Stomach (tissue), 9 donors: Measurements from ENCODE around the gene BIRC6. TPM values are rescaled to one million over a fixed set of nuclear protein-coding genes. Genes with fewer than 3 reads are reported as not detected.

Experiments
- DNase-seq, 2 donors: peaks; one replicate each; pipeline versions ENCODE4 v3.0.0 to v3.0.0-alpha.2; 2013 to 2019
- H3K27ac ChIP-seq, 5 donors: fragments of 200-600 bp in 4 of 5; sonication (generic) in 4 of 5; one replicate each; pipeline ENCODE4 v1.5.1; 2013 to 2019; ENCODE audit warnings: mild to moderate bottlenecking in 1 of 5, moderate library complexity in 1 of 5
- H3K27me3 ChIP-seq, 3 donors: fragments of 200-600 bp; sonication (generic); one replicate each; pipeline ENCODE4 v1.5.1; 2017 to 2019; ENCODE audit warnings: mixed run types in 1 of 3
- H3K36me3 ChIP-seq, 4 donors: fragments of 200-600 bp; sonication (generic); 1 replicate in 3 of 4; 2 replicates in 1 of 4; pipeline ENCODE4 v1.5.1; 2016 to 2019
- H3K4me1 ChIP-seq, 4 donors: fragments of 200-600 bp; sonication (generic); one replicate each; pipeline ENCODE4 v1.5.1; 2016 to 2019
- H3K4me3 ChIP-seq, 4 donors: fragments of 200-600 bp; sonication (generic) in 3 of 4; one replicate each; pipeline ENCODE4 v1.5.1; 2016 to 2019; ENCODE audit warnings: mild to moderate bottlenecking in 1 of 4
- H3K9me3 ChIP-seq, 4 donors: fragments of 200-600 bp; sonication (generic); one replicate each; pipeline ENCODE4 v1.5.1; 2016 to 2019
- CTCF ChIP-seq, 7 experiments: fragments of 450-650 bp in 4 of 7; fragments of 200-600 bp in 3 of 7; sonication (generic) in 3 of 7; IDR thresholded peaks; one replicate each; pipeline ENCODE4 v1.5.1; 2016 to 2019; ENCODE audit warnings: antibody characterized with exemption in 7 of 7, control low read depth in 2 of 7, mild to moderate bottlenecking in 1 of 7
- EP300 ChIP-seq: sonication (generic); formaldehyde crosslinking; IDR thresholded peaks from one replicate; pipeline ENCODE4 v1.6.1; 2017; ENCODE audit warnings: antibody characterized with exemption
- POLR2A ChIP-seq, 4 donors: fragments of 450-650 bp; IDR thresholded peaks; one replicate each; pipeline ENCODE4 v1.6.1; 2016; ENCODE audit warnings: antibody characterized with exemption in 4 of 4, control low read depth in 2 of 4, mild to moderate bottlenecking in 1 of 4, moderate library complexity in 1 of 4
- POLR2AphosphoS5 ChIP-seq, 3 donors: sonication (generic); formaldehyde crosslinking; IDR thresholded peaks; one replicate each; pipeline ENCODE4 v1.6.1; 2016; ENCODE audit warnings: antibody characterized with exemption in 3 of 3
- WGBS, 5 donors: extraction: QIAGEN DNeasy Blood & Tissue Kit in 3 of 5; methylation state at CpG; one replicate each; pipeline versions ENCODE4 v1.1.5 to v1.1.7; 2013 to 2018; 5-methylcytosine and 5-hydroxymethylcytosine counted together
- intact Hi-C: fragments of 100-400 bp; cut with DNase I; formaldehyde crosslinking; loops from one replicate; pipeline ENCODE4 v1.15.1; 2023; ENCODE audit warnings: low total_unique reads
- polyA plus RNA-seq, 3 donors: library from polyadenylated mRNA; stranded (reverse); fragments of 200-250 nt; gene quantifications; one replicate each; pipeline ENCODE4 v1.2.3, GENCODE V29; 2013
- total RNA-seq, 5 donors: library from RNA; depleted of rRNA; stranded (reverse); fragments of >200 nt; gene quantifications; one replicate each; pipeline versions ENCODE4 v1.1.0 to v1.2.3, GENCODE V29; 2014 to 2016
- donor health status: healthy with polysubstance abuse.
- donor health status: Bipolar disorder and iron deficiency.
- donor health status: healthy.

Gene BIRC6
- total and polyA plus RNA-seq, 8 donors = 7.7 to 361 (median 68.2) TPM

GRCh38 chr2:32504877-32505478 lies 148.2 kb downstream of the BIRC6 start:
- no peak overlapping the region for H3K27ac ChIP-seq
- H3K4me3 ChIP-seq = no peak overlapping the region
- intact Hi-C loops = no loop called here
- TF ChIP-seq POLR2AphosphoS5 (IDR thresholded peaks at IDR 0.05) = no peak
- TF ChIP-seq POLR2A (IDR thresholded peaks at IDR 0.05) = no peak
- no peak for TF ChIP-seq CTCF (IDR thresholded peaks at IDR 0.05)
- TF ChIP-seq EP300 = no peak
- no peak for DNase-seq
- H3K4me1 ChIP-seq = no peaks in the 10 kb centered on the region
- H3K36me3 ChIP-seq = peaks cover 37 to 100% (median 98%) of the 10 kb centered on the region in 4 donors
- H3K9me3 ChIP-seq = no peaks in the 10 kb centered on the region
- WGBS, 5 donors = 93 to 98% (median 96%) methylated on average over 3 of the region's 3 CpGs
- no peaks in the 10 kb centered on the region for H3K27me3 ChIP-seq

GRCh38 chr2:32506446-32506845 lies 149.6 kb downstream of the BIRC6 start:
- no peak overlapping the region for H3K27ac ChIP-seq
- peaks cover 42 to 99% (median 94%) of the 10 kb centered on the region in 4 donors for H3K36me3 ChIP-seq
- TF ChIP-seq EP300 (no peak), POLR2AphosphoS5 (IDR thresholded peaks at IDR 0.05) (no peak), CTCF (IDR thresholded peaks at IDR 0.05) (no peak), POLR2A (IDR thresholded peaks at IDR 0.05) (no peak)
- no peak for DNase-seq
- H3K9me3 ChIP-seq = no peaks in the 10 kb centered on the region
- intact Hi-C loops = no loop called here
- 84 to 95% (median 86%) methylated on average over 1 of the region's 1 CpG for WGBS, 5 donors
- no peaks in the 10 kb centered on the region for H3K27me3 ChIP-seq
- no peak overlapping the region for H3K4me3 ChIP-seq
- no peaks in the 10 kb centered on the region for H3K4me1 ChIP-seq

GRCh38 chr2:32514946-32515345 lies 158.1 kb downstream of the BIRC6 start:
- Histone ChIP-seq H3K9me3 (no peaks in the 10 kb centered on the region), H3K27ac (no peak overlapping the region), H3K27me3 (no peaks in the 10 kb centered on the region), H3K36me3 (peaks cover 49 to 98% (median 84%) of the 10 kb centered on the region in 4 donors), H3K4me3 (no peak overlapping the region), H3K4me1 (no peaks in the 10 kb centered on the region)
- TF ChIP-seq EP300 (no peak), POLR2AphosphoS5 (IDR thresholded peaks at IDR 0.05) (no peak), POLR2A (IDR thresholded peaks at IDR 0.05) (no peak), CTCF (IDR thresholded peaks at IDR 0.05) (no peak)
- WGBS, 5 donors = 95 to 100% (median 96%) methylated on average over 2 of the region's 2 CpGs
- DNase-seq = no peak
- intact Hi-C loops = no loop called here

GRCh38 chr2:32516567-32516966 lies 159.7 kb downstream of the BIRC6 start:
- DNase-seq = no peak
- TF ChIP-seq POLR2A (IDR thresholded peaks at IDR 0.05) = no peak
- no peak for TF ChIP-seq EP300
- no peak for TF ChIP-seq CTCF (IDR thresholded peaks at IDR 0.05)
- TF ChIP-seq POLR2AphosphoS5 (IDR thresholded peaks at IDR 0.05) = no peak
- intact Hi-C loops = no loop called here
- Histone ChIP-seq H3K27me3 (no peaks in the 10 kb centered on the region), H3K4me1 (no peaks in the 10 kb centered on the region), H3K27ac (no peak overlapping the region), H3K9me3 (no peaks in the 10 kb centered on the region), H3K36me3 (peaks cover 46 to 98% (median 89%) of the 10 kb centered on the region in 4 donors), H3K4me3 (no peak overlapping the region)
- 60 to 81% (median 63%) methylated on average over 1 of the region's 1 CpG for WGBS, 5 donors
